NOMO-1 treated with DMSO at 0.1 percent for 48 hours (cell line): Measurements from ENCODE around the gene SPPL2B.
A peak's percentile ranks its signal among the peaks of the same experiment; 100 is the strongest.
"Not testable (repeated sequence)": the region's sequence is repeated elsewhere in the genome, so short reads cannot be mapped to it uniquely, and the experiment has no call there.

Experiments
- DNase-seq: peaks from one replicate; lab custom pipeline; 2025; ENCODE audit not compliant: unreplicated experiment; lab: John Stamatoyannopoulos, UW

Gene SPPL2B

DNA sequence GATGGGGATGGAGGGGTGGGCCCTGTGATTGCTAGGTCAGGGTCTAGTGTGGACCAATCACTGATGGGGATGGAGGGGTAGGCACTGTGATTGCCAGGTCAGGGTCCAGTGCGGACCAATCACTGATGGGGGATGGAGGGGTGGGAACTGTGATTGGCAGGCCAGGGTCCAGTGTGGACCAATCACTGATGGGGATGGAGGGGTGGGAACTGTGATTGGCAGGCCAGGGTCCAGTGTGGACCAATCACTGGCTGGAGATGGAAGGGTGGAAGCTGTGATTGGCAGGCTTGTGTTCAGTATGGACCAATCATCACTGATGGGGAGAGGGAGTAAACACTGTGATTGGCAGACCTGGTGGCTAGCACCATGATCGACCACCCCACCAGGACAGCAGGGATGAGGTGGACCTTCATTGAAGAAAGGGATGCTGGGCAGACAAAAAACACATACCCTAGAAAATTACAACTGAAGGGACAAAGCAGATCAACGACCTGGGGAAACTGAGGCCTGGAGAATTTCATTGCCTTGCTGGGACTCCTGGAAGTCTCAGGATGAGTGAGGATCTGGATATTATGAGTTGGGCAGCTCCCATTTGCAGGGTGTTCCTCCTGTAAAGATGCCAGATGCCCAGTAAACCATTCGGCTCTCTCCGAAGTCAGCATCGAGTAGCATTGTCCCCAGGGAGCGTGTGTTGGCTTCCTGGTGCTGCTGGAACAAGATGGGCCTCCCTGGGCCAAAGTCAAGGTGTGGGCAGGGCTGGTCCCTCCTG is 47.1 kb downstream of the SPPL2B start:
- no peak for DNase-seq

DNA sequence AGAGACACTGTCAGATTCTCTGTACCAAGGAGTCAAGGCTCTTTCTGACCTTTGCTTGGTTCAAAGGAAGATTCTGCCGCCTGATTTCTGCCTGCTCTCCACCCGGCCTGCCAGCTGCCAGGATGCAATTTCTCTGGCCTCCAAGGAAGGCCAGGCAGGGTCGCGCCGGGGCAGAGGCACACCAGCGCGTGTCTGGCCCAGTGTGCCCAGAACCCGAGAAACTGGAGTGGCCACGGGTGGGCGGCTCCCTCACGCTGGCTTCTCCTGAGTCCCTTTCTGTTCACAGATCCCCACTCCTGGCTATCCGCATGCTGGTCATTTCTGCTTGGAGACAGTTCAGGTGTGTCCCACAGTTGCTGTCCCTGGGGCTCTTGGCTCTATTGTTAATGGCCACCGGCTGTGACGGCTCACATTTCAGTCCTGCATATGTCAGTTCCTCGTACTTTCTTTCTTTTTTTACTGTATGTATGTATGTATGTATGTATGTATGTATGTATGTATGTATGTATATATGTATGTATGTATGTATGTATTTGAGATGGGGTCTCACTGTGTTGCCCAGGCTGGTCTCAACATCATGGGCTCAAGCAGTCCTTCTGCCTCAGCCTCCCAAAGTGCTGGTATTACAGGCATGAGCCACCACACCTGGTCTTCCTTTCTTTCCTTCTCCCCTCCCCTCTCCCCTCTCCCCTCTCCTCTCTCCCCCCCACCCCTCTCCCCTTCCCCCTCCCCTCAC is 48.5 kb downstream of the SPPL2B start:
- DNase-seq: no peak

DNA sequence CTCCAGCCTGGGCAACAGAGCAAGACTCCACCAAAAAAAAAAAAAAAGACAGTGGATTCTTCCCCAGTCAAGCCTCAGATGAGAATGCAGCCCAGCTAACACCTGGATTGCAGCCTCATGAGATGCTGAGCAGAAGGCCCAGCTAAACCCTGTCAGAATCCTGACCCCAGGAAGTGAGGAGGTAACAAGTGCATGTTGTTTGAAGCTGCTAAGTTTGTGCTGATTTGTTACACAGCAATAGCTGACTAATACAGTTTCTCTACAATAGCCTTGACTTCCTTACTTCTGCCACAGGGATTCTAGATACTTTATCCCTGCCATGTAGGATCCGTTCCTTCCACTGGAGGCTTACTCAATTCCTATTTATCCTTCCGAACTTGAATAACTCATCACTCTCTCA is 52.1 kb downstream of the SPPL2B start:
- DNase-seq: no peak

DNA sequence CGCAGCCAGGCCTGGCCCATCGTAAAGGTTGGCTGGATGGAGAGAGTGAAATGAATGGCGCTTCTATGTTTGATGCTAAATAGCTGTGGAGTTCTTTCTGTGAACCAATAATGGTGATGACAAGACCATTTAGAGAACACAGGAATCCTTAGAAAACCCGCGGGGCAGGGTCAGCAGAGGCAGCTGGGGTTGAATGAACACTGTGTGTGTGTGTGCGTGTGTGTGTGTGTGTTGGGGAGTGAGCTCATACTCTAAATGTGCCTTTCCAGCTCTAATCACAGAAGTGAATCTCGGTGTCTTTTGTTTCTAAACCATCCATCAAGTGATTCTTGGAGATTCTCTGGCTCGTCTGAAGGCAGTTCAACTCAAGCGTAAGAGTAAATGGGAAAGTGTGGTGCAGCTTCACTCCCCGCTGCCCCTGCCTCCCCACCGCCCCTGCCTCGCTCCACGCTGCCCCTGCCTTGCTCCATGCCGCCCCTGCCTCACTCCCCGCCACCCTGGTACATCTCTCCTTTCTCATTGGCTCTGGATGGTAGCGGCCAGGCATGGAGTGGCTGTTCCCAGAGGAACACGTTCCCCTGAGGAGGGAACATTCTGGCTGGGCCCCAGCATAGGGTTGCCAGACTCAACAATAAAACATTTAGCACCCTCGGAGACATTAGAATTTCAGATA is 52.8 kb downstream of the SPPL2B start:
- no peak for DNase-seq

DNA sequence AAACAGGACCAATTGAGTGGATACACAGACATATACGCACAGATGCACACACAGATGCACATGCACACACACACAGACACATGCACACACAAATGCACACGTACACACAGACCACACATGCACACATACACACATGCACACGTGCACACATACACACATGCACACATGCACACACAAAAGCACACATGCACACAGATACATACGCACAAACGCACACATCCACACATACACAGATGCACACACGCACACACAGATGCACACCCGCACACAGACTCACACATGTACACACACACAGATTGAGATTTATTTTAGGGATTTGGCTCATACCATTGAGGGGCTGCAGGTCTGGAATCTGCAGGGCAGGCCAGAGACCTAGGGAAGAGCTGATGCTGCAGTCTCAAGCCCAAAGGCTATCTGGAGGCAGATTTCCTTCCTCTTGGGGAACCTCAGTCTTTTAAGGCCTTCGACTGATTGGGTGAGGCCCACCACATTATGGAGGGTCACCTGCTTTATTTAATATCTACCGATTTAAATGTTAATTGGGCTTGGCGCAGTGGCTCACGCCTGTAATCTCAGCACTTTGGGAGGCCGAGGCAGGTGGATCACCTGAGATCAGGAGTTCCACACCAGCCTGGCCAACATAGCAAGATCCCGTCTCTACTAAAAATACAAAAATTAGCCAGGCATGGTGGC is 54.2 kb downstream of the SPPL2B start:
- DNase-seq: no peak

DNA sequence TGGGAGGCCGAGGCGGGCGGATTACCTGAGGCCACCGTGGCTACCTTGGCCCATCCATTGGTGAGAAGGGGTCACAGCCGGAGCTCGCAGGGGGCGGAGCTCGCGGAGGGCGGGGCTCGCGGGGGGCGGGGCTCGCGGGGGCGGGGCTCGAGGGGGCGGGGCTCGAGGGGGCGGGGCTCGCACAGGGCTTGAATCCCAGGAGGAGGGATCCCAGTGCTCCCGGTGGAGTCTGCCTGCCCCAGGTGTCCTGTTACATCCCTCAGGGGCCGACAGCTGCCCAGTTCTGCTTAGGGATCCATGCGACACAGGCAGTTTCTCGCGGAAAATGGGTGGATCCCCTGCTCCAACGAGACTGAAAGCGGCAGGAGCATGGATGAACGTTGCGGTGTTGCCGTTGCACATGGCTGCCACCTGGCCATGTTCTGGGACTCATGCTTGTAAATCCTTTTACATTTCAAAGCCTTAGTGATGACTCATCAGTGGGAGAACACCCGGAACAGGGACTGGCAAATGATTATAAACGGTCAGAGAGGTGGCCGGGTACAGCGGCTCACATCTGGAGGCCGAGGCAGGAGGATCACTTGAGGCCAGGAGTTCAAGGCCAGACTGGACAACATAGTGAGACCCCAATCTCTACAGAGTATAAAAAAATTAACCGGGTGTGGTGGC is 56.7 kb downstream of the SPPL2B start:
- peak; percentile 13 for DNase-seq

DNA sequence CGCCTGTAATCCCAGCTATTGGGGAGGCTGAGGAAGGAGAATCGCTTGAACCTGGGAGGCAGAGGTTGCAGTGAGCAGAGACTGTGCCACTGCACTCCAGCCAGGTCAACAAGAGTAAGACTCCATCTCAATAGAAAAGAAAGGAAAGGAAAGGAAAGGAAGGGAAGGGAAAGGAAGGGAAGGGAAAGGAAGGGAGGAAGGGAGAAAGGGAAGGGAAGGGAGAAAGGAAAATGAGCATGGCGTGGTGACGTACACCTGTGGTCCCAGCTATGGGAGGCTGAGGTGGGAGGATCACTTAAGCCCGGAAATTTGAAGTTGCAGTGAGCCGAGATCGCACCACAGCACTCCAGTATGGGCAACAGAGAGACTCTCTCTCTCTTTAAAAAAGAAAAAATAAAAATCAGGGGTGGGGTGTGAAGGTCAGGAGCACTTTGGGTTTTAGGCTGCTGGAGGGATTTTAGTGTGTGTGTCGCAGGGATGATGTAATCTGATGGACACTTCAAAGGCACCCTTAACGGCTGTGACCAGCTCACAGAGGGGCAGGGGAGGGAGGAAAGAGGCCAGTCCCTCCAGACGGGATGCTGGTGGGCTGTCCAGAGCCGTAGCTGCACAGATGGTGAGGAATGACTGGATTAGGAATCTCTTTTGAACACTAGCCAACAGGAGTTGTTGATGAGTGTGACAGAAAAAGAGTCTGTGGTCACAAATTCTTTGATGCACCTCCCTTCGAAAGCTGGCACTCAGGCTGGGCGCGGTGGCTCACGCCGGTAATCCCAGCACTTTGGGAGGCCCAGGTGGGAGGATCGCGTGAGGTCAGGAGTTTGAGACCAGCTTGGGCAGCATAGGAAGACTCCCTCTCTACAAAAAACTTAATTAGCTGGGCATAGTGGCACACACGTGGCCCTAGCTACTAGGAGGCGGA is 59.1 kb downstream of the SPPL2B start:
- no peak for DNase-seq

DNA sequence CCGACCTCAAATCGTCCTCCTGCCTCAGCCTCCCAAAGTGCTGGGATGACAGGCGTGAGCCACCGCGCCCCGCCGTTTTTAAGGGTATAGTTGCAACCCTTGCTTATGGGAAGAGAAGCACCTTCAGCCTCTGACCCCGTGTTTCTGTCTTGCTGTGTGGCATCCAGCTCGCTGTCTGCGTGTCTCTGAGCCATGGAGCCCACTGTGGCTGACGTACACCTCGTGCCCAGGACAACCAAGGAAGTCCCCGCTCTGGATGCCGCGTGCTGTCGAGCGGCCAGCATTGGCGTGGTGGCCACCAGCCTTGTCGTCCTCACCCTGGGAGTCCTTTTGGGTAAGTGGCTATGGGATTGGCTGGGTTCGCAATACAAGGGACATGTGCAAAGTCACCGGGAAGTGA is 61.1 kb downstream of the SPPL2B start:
- DNase-seq: no peak

DNA sequence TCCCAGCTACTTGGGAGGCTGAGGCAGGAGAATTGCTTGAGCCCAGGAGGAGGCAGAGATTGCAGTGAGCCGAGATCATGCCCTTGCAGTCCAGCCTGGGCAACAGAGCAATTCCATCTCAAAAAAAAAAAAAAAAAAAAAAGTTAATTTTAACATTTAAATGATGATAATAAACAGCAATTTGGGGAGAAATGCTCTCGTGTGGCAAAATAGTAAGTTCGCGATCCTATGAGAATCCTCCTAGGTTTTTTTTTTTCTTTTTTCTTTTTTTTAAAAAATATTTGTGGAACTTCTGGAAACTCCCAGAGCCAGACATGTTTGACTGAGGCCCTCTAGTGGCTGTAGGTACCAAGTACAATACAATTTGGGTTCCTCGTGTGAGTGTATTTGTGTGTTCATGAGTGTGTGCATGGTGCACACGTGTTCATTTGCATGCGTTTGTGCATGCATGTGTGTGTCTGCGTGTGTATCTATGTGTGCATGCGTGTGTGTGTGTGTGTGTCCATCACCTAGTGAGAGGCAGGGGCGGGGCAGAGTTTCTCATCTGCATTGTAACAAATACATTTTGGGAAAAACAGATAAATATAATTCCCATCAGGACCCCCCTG is 62.7 kb downstream of the SPPL2B start:
- peak; percentile 47 for DNase-seq

DNA sequence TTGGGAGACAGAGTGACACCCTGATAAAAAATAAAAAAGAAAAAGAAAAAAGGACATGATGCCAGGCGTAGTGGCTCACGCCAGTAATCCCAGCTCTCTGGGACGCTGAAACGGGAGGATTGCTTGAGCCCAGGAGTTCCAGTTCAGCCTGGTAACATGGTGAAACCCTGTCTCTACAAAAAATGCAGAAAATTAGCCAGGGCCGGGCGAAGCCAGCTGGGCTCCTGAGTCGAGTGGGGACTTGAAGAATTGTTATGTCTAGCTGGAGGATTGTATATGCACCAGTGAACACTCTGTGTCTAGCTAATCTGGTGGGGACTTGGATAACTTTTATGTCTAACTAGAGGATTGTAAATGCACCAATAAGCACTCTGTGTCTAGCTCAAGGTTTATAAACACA is 63.9 kb downstream of the SPPL2B start:
- DNase-seq: no peak

DNA sequence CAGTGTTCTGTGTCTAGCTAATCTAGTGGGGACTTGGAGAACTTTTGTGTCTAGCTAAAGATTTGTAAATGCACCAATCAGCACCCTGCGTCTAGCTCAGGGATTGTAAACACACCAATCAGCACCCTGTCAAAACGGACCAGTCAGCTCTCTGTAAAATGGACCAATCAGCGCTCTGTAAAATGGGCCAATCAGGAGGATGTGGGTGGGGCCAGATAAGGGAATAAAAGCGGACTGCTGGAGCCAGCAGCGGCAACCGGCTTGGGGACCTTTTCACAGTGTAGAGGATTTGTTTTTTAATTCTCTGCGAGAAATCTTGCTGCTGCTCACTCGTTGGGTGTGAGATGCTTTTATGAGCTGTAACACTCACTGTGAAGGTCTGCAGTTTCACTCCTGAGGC is 64.4 kb downstream of the SPPL2B start:
- DNase-seq: not testable (repeated sequence)

DNA sequence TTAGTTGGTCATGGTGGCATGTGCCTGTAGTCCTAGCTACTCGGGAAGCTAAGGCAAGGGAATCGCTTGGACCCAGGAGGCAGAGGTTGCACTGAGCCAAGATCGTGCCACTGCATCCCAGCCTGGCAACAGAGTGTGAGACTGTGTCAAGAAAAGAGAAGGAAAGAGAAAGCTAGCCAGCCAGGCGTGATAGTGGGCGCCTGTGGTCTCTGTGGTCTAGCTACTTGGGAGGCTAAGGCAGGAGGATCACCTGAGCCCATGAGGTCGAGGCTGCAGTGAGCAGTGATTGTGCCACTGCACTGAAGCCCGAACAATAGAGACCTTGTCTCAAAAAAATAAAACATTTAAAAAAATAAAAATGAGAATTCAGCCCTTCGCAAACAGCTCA is 65.6 kb downstream of the SPPL2B start:
- peak; percentile 69 for DNase-seq

DNA sequence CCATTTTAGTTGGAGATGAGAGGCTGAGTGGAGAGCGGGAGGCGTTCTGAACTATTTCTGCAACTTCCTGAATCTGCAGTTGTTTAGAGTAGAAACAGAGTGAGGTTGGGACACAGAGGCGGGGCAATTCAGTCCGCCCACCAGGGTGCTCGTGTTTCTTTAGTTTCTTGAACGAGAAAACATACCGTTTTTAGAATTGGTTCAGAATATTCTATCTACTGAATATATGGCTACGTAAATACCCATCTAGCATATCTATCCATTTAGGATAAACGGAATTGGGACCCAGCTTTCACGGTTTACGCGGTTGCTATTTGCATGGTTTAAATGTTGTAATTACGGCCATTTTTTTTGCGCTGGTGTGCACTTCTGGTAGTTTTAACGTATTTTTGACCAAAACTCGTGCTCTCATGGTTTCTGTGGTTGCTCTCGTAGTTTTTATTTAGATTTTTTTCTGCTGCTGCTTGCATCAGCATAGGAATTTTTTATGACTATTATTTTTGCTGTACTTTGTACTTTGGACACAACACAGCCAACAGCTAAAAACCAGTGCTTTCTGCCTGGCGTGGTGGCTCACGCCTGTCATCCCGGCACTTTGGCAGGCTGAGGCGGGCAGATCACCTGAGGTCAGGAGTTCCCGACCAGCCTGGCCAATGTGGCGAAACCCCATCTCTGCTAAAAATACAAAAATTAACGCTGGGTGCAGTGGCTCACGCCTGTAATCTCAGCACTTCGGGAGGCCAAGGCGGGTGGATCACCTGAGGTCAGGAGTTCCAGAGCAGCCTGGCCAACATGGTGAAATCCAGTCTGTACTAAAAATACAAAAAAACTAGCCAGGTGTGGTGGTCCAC is 66.2 kb downstream of the SPPL2B start:
- peak; percentile 92 for DNase-seq

DNA sequence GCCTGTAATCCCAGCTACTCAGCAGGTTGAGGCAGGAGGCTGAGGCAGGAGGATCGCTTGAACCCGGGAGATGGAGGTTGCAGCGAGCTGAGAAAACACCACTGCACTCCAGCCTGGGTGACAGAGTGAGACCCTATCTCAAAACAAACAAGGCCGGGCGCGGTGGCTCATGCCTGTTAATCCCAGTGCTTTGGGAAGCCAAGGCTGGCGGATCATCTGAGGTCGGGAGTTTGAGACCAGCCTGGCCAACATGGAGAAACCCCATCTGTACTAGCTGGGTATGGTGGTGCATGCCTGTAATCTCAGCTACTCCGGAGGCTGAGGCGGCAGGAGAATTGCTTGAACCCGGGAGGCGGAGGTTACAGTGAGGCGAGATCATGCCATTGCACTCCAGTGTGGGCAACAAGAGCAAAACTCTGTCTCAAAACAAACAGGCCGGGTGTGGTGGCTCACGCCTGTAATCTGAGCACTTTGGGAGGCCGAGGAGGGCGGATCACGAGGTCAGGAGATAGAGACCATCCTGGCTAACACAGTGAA is 66.9 kb downstream of the SPPL2B start:
- not testable (repeated sequence) for DNase-seq

DNA sequence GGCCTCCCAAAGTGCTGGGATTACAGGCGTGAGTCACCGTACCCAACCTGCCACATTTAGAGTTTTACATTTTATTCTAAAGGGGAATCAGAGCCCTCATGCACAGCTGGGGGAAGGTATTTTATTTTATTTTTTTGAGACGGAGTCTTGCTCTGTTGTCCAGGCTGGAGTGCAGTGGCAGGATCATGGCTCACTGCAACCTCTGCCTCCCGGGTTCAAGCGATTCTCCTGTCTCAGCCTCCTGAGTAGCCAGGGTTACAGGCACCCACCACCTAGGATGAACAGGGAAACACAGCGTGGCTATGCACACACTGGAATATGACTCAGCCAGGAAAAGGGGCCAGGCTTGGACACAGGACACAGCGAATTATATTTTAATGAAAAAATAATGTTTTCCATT is 68.7 kb downstream of the SPPL2B start:
- DNase-seq: not testable (repeated sequence)

DNA sequence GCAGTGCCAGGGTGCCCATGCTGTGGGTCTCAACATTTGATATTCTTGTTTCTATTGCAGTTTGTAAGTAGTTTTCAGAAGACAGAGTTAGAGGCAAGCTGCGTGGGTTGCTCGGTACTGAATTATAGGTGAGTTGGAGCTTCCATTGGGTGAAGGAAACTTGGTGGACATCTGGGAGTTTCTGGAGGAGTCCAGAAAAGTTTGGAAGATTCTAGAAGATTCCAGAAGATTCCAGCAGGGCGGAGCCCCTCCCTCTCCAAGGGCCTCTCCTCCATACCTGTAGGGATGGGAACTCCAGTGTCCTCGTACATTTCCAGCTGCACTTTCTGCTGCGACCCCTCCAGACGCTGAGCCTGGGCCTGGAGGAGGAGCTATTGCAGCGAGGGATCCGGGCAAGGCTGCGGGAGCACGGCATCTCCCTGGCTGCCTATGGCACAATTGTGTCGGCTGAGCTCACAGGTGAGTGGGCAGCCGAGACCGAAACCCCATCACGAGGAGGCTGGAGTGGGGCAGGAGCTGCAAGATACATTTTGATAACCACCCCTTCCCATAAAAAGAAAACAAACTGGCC is 70.3 kb downstream of the SPPL2B start:
- DNase-seq: no peak

DNA sequence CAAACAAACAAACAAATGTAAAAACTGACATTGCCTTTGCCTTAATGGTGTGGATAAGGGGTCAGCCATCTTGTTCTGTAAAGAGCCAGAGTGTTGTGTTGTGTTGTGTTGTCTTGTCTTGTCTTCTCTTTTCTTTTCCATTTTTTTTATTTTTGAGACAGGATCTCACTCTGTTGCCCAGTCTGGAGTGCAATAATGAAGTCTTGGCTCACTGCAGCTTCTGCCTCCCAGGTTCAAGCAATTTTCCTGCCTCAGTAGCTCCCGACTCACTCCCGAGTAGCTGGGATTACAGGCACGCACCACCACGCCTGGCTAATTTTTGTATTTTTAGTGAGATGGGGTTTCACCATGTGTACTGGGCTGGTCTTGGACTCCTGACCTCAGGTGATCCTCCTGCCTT is 71.1 kb downstream of the SPPL2B start:
- no peak for DNase-seq
